Skeletal muscle satellite cell (primary cell): ENCODE measurements around the gene E2F3.

ENCODE experiments used
- H3K27me3 ChIP-seq: 2 replicates; pipeline ENCODE4 v1.7.0; 2013; ENCODE audit warnings: low read length; ENCODE audit not compliant: control insufficient read depth, insufficient read depth
- H3K36me3 ChIP-seq: 2 replicates; pipeline ENCODE4 v1.7.0; 2013; ENCODE audit warnings: mild to moderate bottlenecking, control low read depth, low read length; ENCODE audit not compliant: insufficient read depth
- H3K4me1 ChIP-seq: 2 replicates; pipeline ENCODE4 v1.7.0; 2013; ENCODE audit warnings: low read length; ENCODE audit not compliant: control insufficient read depth, insufficient read depth
- H3K4me2 ChIP-seq: 2 replicates; pipeline ENCODE4 v1.7.0; 2013; ENCODE audit warnings: mild to moderate bottlenecking, low read length
- H3K4me3 ChIP-seq: 2 replicates; pipeline ENCODE4 v1.7.0; 2013; ENCODE audit warnings: low read length
- H3K9ac ChIP-seq: 2 replicates; pipeline ENCODE4 v1.7.0; 2013; ENCODE audit warnings: mild to moderate bottlenecking, low read depth, low read length, moderate library complexity
- H3K9me3 ChIP-seq: replicated peaks from 2 replicates; pipeline ENCODE4 v1.7.0; 2013; ENCODE audit warnings: mild to moderate bottlenecking, control low read depth, low read length

E2F3 gene

GRCh38 chr6:20403070-20403765, 1.5 kb downstream of the E2F3 start:
- H3K9ac ChIP-seq = peak overlapping the region; percentile 92
- H3K4me2 ChIP-seq = peak overlapping the region; percentile 85
- H3K4me1 ChIP-seq = no peaks in the 10 kb centered on the region
- H3K36me3 ChIP-seq = peaks cover 15% of the 10 kb centered on the region
- no peaks in the 10 kb centered on the region for H3K27me3 ChIP-seq
- no peaks in the 10 kb centered on the region for H3K9me3 ChIP-seq
- peak overlapping the region; percentile 74 for H3K4me3 ChIP-seq

GRCh38 chr6:20403766-20404640, 2.3 kb downstream of the E2F3 start:
- Histone ChIP-seq H3K4me2 (peak overlapping the region; percentile 85), H3K36me3 (peaks cover 15% of the 10 kb centered on the region), H3K4me3 (peak overlapping the region; percentile 74), H3K4me1 (no peaks in the 10 kb centered on the region), H3K9ac (peak overlapping the region; percentile 87), H3K9me3 (no peaks in the 10 kb centered on the region), H3K27me3 (no peaks in the 10 kb centered on the region)

GRCh38 chr6:20404641-20405032, 3.0 kb downstream of the E2F3 start:
- Histone ChIP-seq H3K4me1 (no peaks in the 10 kb centered on the region), H3K27me3 (no peaks in the 10 kb centered on the region), H3K9ac (peak overlapping the region; percentile 87), H3K9me3 (no peaks in the 10 kb centered on the region), H3K4me3 (peak overlapping the region; percentile 74), H3K36me3 (peaks cover 15% of the 10 kb centered on the region), H3K4me2 (peak overlapping the region; percentile 85)

- Histone ChIP-seq H3K9ac (no peak overlapping the region), H3K4me2 (no peak overlapping the region), H3K9me3 (no peaks in the 10 kb centered on the region), H3K4me1 (no peaks in the 10 kb centered on the region), H3K4me3 (no peak overlapping the region), H3K36me3 (peaks cover 32% of the 10 kb centered on the region), H3K27me3 (no peaks in the 10 kb centered on the region)
These were observed 7.2 kb downstream of the E2F3 start for GRCh38 chr6:20408851-20409250.

GRCh38 chr6:20409427-20409971, 7.8 kb downstream of the E2F3 start:
- Histone ChIP-seq H3K9ac (no peak overlapping the region), H3K4me1 (no peaks in the 10 kb centered on the region), H3K36me3 (peaks cover 32% of the 10 kb centered on the region), H3K27me3 (no peaks in the 10 kb centered on the region), H3K4me2 (no peak overlapping the region), H3K4me3 (no peak overlapping the region), H3K9me3 (no peaks in the 10 kb centered on the region)

GRCh38 chr6:20411544-20411943, 9.9 kb downstream of the E2F3 start:
- H3K4me1 ChIP-seq = peaks cover 2% of the 10 kb centered on the region
- H3K27me3 ChIP-seq = no peaks in the 10 kb centered on the region
- no peak overlapping the region for H3K4me2 ChIP-seq
- H3K9ac ChIP-seq = no peak overlapping the region
- H3K9me3 ChIP-seq = no peaks in the 10 kb centered on the region
- H3K36me3 ChIP-seq = peaks cover 23% of the 10 kb centered on the region
- no peak overlapping the region for H3K4me3 ChIP-seq

GRCh38 chr6:20411953-20412681, 10.4 kb downstream of the E2F3 start:
- H3K4me1 ChIP-seq = peaks cover 6% of the 10 kb centered on the region
- H3K9me3 ChIP-seq = no peaks in the 10 kb centered on the region
- peaks cover 20% of the 10 kb centered on the region for H3K36me3 ChIP-seq

GRCh38 chr6:20412682-20413073, 11.0 kb downstream of the E2F3 start:
- Histone ChIP-seq H3K9me3 (no peaks in the 10 kb centered on the region), H3K4me1 (peaks cover 6% of the 10 kb centered on the region), H3K9ac (no peak overlapping the region), H3K4me2 (no peak overlapping the region), H3K4me3 (no peak overlapping the region), H3K36me3 (peaks cover 17% of the 10 kb centered on the region), H3K27me3 (no peaks in the 10 kb centered on the region)

More at GRCh38 chr6:20411953-20412681, 10.4 kb downstream of the E2F3 start:
- no peak overlapping the region for H3K4me2 ChIP-seq
- no peaks in the 10 kb centered on the region for H3K27me3 ChIP-seq
- no peak overlapping the region for H3K9ac ChIP-seq
- no peak overlapping the region for H3K4me3 ChIP-seq

GRCh38 chr6:20413826-20414225, 12.1 kb downstream of the E2F3 start:
- Histone ChIP-seq H3K27me3 (no peaks in the 10 kb centered on the region), H3K4me3 (no peak overlapping the region), H3K36me3 (peaks cover 17% of the 10 kb centered on the region), H3K9me3 (no peaks in the 10 kb centered on the region), H3K9ac (no peak overlapping the region), H3K4me2 (no peak overlapping the region), H3K4me1 (peaks cover 6% of the 10 kb centered on the region)

- Histone ChIP-seq H3K4me2 (no peak overlapping the region), H3K36me3 (peaks cover 17% of the 10 kb centered on the region), H3K27me3 (no peaks in the 10 kb centered on the region), H3K9me3 (no peaks in the 10 kb centered on the region), H3K9ac (no peak overlapping the region), H3K4me1 (peaks cover 6% of the 10 kb centered on the region), H3K4me3 (no peak overlapping the region)
These were observed 13.0 kb downstream of the E2F3 start for GRCh38 chr6:20414711-20415110.

GRCh38 chr6:20415304-20415703, 13.6 kb downstream of the E2F3 start:
- H3K4me1 ChIP-seq = peaks cover 9% of the 10 kb centered on the region
- H3K27me3 ChIP-seq = no peaks in the 10 kb centered on the region
- H3K9me3 ChIP-seq = no peaks in the 10 kb centered on the region
- no peak overlapping the region for H3K9ac ChIP-seq
- no peak overlapping the region for H3K4me2 ChIP-seq
- peaks cover 18% of the 10 kb centered on the region for H3K36me3 ChIP-seq
- no peak overlapping the region for H3K4me3 ChIP-seq
